ENCODE data around the gene PSMD8. TPM values are rescaled to one million over a fixed set of nuclear protein-coding genes. Genes with fewer than 3 reads are reported as not detected.

The PSMD8 gene
- total and polyA plus RNA-seq, 2 donors (not counting 3 experiments of a cell fraction or from before 2014, with no cell fraction given), result 203 to 543 TPM

- BruUV-seq (replicated peaks), result TSS peak; percentile 17
- H4K20me1 ChIP-seq (replicated peaks; ENCODE audit: control insufficient read depth, extremely low read depth, insufficient read depth, low read length), result no peaks in the 10 kb centered on the region
- DNase-seq (ENCODE audit: low read depth, low spot score), result no peak
- no peak for FAIRE-seq
- H3K9ac ChIP-seq (replicated peaks; ENCODE audit: extremely low read depth, insufficient read depth, low read length), result no peak overlapping the region
- no peak overlapping the region for H2AFZ ChIP-seq (ENCODE audit: low read depth, low read length)
- H3K27ac ChIP-seq (ENCODE audit: insufficient read depth, low read depth, low read length), result no peak overlapping the region
- TF ChIP-seq MAX (IDR thresholded peaks at IDR 0.05; ENCODE audit: insufficient read depth, insufficient read length), result no peak
- TF ChIP-seq EZH2 (IDR thresholded peaks at IDR 0.05; ENCODE audit: borderline replicate concordance, low read depth, low read length, severe bottlenecking), result no peak
- POLR2A ChIA-PET, result interaction anchor here (0.6 to 1.1 kb wide), 2 partner anchors 12 to 72 kb away, joined by 7 to 8 read pairs; partner anchors contain the start of genes GGN and SPRED3
- CTCF ChIA-PET, result interaction anchor here (1.1 kb wide), 2 partner anchors 8 to 41 kb away, joined by 4 to 6 read pairs; partner anchors contain the start of gene CATSPERG
- peaks cover 8 to 30% of the 10 kb centered on the region in 2 experiments for H3K36me3 ChIP-seq (ENCODE audit: control insufficient read depth in 2 of 2, extremely low read depth in 1 of 2, insufficient read depth in 2 of 2, low read length in 2 of 2)
- intact Hi-C loops (cut with micrococcal nuclease) (no loop called here), dilution Hi-C loops (cut with MboI; ENCODE audit: extremely low pct_ligation_motif_present, low sequenced_read_pairs) (no loop called here)
- no peaks in the 10 kb centered on the region for H3K9me3 ChIP-seq (replicated peaks; ENCODE audit: control insufficient read depth, insufficient read depth, low read length)
- peaks cover 14% of the 10 kb centered on the region for H3K4me1 ChIP-seq (ENCODE audit: control insufficient read depth, extremely low read depth, insufficient read depth, low read length)
- peaks cover 27% of the 10 kb centered on the region for H3K79me2 ChIP-seq (ENCODE audit: control insufficient read depth, insufficient read depth, low read length)
- H3K4me3 ChIP-seq (replicated peaks in 1 of 3; ENCODE audit: insufficient read depth in 1 of 3, low read depth in 1 of 3, low read length in 3 of 3), result no peak overlapping the region
- H3K4me2 ChIP-seq (ENCODE audit: insufficient read depth, low read length), result no peak overlapping the region
- H3K27me3 ChIP-seq (ENCODE audit: control insufficient read depth in 2 of 2, insufficient read depth in 2 of 2, low read length in 2 of 2), result peaks cover 0 to 2% of the 10 kb centered on the region in 2 experiments
- H3K9me1 ChIP-seq (replicated peaks; ENCODE audit: control insufficient read depth, extremely low read depth, insufficient read depth, low read length), result no peaks in the 10 kb centered on the region
These were observed 2.2 kb downstream of the PSMD8 start for GRCh38 chr19:38376576-38376975.

- no peak for TF ChIP-seq JUN (IDR thresholded peaks at IDR 0.05; ENCODE audit: borderline replicate concordance, insufficient read depth, insufficient read length, low read depth)
- TF ChIP-seq MYC (IDR thresholded peaks at IDR 0.05; ENCODE audit: low read depth, low read length), result no peak
- no peak for TF ChIP-seq POLR2AphosphoS5 (IDR thresholded peaks at IDR 0.05; ENCODE audit: insufficient read depth, low read depth, low read length)
- TF ChIP-seq EZH2 (IDR thresholded peaks at IDR 0.05; ENCODE audit: borderline replicate concordance, low read depth, low read length, severe bottlenecking), result no peak
- no peak for TF ChIP-seq POLR2A (IDR thresholded peaks at IDR 0.05; ENCODE audit: low read depth, low read length)
- TF ChIP-seq CTCF (IDR thresholded peaks at IDR 0.05; ENCODE audit: extremely low read depth in 1 of 2, insufficient read depth in 1 of 2, low read depth in 1 of 2, low read length in 2 of 2), result no peak
- TF ChIP-seq MAX (IDR thresholded peaks at IDR 0.05; ENCODE audit: insufficient read depth, insufficient read length), result no peak
- TF ChIP-seq FOS (IDR thresholded peaks at IDR 0.05; ENCODE audit: borderline replicate concordance, insufficient read depth, low read length), result no peak
- no peak for TF ChIP-seq GATA2 (IDR thresholded peaks at IDR 0.05; ENCODE audit: insufficient read depth, insufficient read length, low read depth, low read length)
- Histone ChIP-seq H3K9me1 (replicated peaks; ENCODE audit: control insufficient read depth, extremely low read depth, insufficient read depth, low read length) (no peaks in the 10 kb centered on the region), H2AFZ (ENCODE audit: low read depth, low read length) (no peak overlapping the region), H4K20me1 (replicated peaks; ENCODE audit: control insufficient read depth, extremely low read depth, insufficient read depth, low read length) (no peaks in the 10 kb centered on the region), H3K27ac (ENCODE audit: insufficient read depth, low read depth, low read length) (no peak overlapping the region), H3K4me2 (ENCODE audit: insufficient read depth, low read length) (no peak overlapping the region), H3K79me2 (ENCODE audit: control insufficient read depth, insufficient read depth, low read length) (peaks cover 27% of the 10 kb centered on the region), H3K9me3 (replicated peaks; ENCODE audit: control insufficient read depth, insufficient read depth, low read length) (no peaks in the 10 kb centered on the region), H3K4me3 (replicated peaks in 1 of 3; ENCODE audit: insufficient read depth in 1 of 3, low read depth in 1 of 3, low read length in 3 of 3) (no peak overlapping the region), H3K4me1 (ENCODE audit: control insufficient read depth, extremely low read depth, insufficient read depth, low read length) (peaks cover 14% of the 10 kb centered on the region), H3K27me3 (ENCODE audit: control insufficient read depth in 2 of 2, insufficient read depth in 2 of 2, low read length in 2 of 2) (no peaks in the 10 kb centered on the region), H3K36me3 (ENCODE audit: control insufficient read depth in 2 of 2, extremely low read depth in 1 of 2, insufficient read depth in 2 of 2, low read length in 2 of 2) (peaks cover 9 to 35% of the 10 kb centered on the region in 2 experiments), H3K9ac (replicated peaks; ENCODE audit: extremely low read depth, insufficient read depth, low read length) (no peak overlapping the region)
- POLR2A ChIA-PET, result interaction anchor here (0.6 kb wide), 1 partner anchor 72 kb away, joined by 7 read pairs; no protein-coding TSS in a partner anchor
- FAIRE-seq (no peak), DNase-seq (ENCODE audit: low read depth, low spot score) (no peak)
- dilution Hi-C loops (cut with MboI; ENCODE audit: extremely low pct_ligation_motif_present, low sequenced_read_pairs) (no loop called here), intact Hi-C loops (cut with micrococcal nuclease) (no loop called here)
- no TSS peak for BruUV-seq (replicated peaks)
- CTCF ChIA-PET, result no interaction called here
These were observed 2.7 kb downstream of the PSMD8 start for GRCh38 chr19:38377052-38377451.
